Measurements from ENCODE around the gene GINS1. TPM values are rescaled to one million over a fixed set of nuclear protein-coding genes. Genes with fewer than 3 reads are reported as not detected.
"Not testable (repeated sequence)": the region's sequence is repeated elsewhere in the genome, so short reads cannot be mapped to it uniquely, and the experiment has no call there.

Gene GINS1
- total RNA-seq, 1 donor from 2014 or later: 5.4 TPM

DNA sequence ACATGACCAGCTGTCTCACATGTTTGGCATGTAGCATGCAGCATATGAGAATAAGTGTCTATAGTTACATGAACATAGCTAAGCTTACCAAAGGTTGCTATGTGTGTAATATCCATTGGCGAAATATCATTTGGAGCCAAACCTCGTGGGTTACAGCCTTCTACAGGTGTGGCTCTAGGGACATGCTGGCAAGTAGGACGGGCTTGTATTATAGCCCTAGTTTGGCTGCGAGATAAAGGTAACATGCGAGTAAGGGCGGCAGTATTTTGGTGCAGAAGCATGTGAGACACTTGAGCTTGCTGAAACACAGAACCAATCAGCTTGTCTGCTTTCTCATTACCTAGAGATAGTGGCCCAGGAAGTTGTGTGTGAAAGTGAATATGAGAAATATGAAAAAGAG lies 10.4 kb upstream of the GINS1 start:
- TF ChIP-seq, protein P1, sequence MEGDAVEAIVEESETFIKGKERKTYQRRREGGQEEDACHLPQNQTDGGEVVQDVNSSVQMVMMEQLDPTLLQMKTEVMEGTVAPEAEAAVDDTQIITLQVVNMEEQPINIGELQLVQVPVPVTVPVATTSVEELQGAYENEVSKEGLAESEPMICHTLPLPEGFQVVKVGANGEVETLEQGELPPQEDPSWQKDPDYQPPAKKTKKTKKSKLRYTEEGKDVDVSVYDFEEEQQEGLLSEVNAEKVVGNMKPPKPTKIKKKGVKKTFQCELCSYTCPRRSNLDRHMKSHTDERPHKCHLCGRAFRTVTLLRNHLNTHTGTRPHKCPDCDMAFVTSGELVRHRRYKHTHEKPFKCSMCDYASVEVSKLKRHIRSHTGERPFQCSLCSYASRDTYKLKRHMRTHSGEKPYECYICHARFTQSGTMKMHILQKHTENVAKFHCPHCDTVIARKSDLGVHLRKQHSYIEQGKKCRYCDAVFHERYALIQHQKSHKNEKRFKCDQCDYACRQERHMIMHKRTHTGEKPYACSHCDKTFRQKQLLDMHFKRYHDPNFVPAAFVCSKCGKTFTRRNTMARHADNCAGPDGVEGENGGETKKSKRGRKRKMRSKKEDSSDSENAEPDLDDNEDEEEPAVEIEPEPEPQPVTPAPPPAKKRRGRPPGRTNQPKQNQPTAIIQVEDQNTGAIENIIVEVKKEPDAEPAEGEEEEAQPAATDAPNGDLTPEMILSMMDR (IDR thresholded peaks at IDR 0.05): no peak
- ChIA-PET CTCF (interaction anchor here (0.9 to 3.4 kb wide), 3 partner anchors 79 to 103 kb away, joined by 3 to 57 read pairs (median 12); no protein-coding TSS in a partner anchor), POLR2A (no interaction called here)
- DNase-seq: no peak
- no peak overlapping the region for H3K4me3 Mint-ChIP-seq
- intact Hi-C loops (cut with micrococcal nuclease): no loop called here
- no peak for ATAC-seq (ENCODE audit: low read depth)
- H3K27me3 Mint-ChIP-seq: no peaks in the 10 kb centered on the region
- no peaks in the 10 kb centered on the region for H3K9me3 Mint-ChIP-seq
- H3K27ac Mint-ChIP-seq: no peak overlapping the region
- H3K4me1 Mint-ChIP-seq: peaks cover 5% of the 10 kb centered on the region
- no peaks in the 10 kb centered on the region for H3K36me3 Mint-ChIP-seq (ENCODE audit: low read depth)

DNA sequence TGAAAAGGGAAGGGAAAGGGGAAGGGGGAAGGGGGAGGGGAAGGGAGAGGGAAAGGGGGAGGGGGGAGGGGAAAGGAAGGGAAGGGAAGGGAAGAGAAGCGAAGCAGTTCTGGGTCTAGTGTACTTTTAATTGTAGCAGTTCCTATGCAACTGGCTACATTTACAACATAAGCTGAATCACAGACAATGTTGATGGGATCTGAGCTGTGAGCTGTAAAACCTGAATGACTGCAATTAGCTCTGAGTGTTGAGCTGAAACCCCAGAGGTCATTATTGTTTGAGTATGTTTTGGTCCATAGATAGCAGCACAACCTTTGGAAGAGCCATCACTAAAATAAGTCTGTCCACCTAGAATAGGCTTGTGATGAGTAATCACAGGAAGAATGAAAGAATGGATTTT lies 9.7 kb upstream of the GINS1 start:
- no peak for ATAC-seq (ENCODE audit: low read depth)
- POLR2A ChIA-PET: no interaction called here
- TF ChIP-seq, protein P1 (IDR thresholded peaks at IDR 0.05): no peak
- no peak for DNase-seq
- Mint-ChIP-seq H3K27me3 (no peaks in the 10 kb centered on the region), H3K4me3 (no peak overlapping the region), H3K36me3 (ENCODE audit: low read depth) (peaks cover 3% of the 10 kb centered on the region), H3K27ac (no peak overlapping the region), H3K9me3 (peaks cover 3% of the 10 kb centered on the region), H3K4me1 (peaks cover 5% of the 10 kb centered on the region)
- CTCF ChIA-PET: interaction anchor here (0.9 to 3.4 kb wide), 6 partner anchors 37 to 404 kb away, joined by 3 to 57 read pairs (median 6); no protein-coding TSS in a partner anchor
- intact Hi-C loops (cut with micrococcal nuclease): loop anchor here (2.0 kb wide), 3 partner anchors 79 to 333 kb away; no protein-coding TSS in a partner anchor

DNA sequence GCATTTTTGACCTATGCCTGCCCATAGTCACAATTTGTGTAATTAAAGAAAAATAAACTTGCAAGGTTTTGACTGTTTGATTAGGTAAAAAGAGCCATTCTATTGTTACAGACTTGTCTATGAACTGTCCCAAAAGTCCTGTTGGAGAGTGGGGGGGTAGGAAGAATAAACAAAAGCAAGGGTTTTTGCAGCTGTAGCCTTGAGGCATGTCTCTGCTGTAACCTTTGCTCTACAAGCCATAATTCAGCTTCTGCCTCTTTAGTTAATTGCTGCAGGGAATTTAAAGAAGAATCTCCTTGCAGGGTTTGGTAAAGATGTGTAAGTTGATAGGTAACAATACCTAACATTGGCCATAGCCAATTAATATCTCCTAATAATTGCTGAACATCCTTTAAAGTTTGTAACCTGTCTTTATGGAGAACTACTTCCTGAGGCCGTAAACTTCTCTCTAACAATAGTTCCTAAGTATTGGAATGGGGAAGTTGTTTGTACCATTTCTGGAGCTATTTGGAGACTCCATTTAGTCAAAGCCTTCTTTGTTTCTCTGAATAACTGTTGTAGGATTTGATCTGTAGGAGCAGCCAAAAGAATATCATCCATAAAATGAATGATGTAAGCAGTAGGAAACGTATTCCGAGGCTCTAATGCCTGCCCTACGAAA lies 9.0 kb upstream of the GINS1 start:
- Mint-ChIP-seq H3K9me3 (peaks cover 8% of the 10 kb centered on the region), H3K4me3 (no peak overlapping the region), H3K4me1 (peaks cover 5% of the 10 kb centered on the region), H3K27me3 (no peaks in the 10 kb centered on the region), H3K36me3 (ENCODE audit: low read depth) (peaks cover 3% of the 10 kb centered on the region), H3K27ac (no peak overlapping the region)
- DNase-seq: no peak
- ChIA-PET CTCF (interaction anchor here (1.0 to 3.4 kb wide), 18 partner anchors 10 to 405 kb away, joined by 3 to 57 read pairs (median 4); partner anchors contain the start of genes GINS1 and PYGB), POLR2A (interaction anchor here (0.7 to 1.5 kb wide), 3 partner anchors 81 to 103 kb away, joined by 3 to 4 read pairs (median 3); no protein-coding TSS in a partner anchor)
- no peak for ATAC-seq (ENCODE audit: low read depth)
- intact Hi-C loops (cut with micrococcal nuclease): loop anchor here (1.0 to 2.0 kb wide), 6 partner anchors 80 to 403 kb away; no protein-coding TSS in a partner anchor
- TF ChIP-seq, protein P1 (IDR thresholded peaks at IDR 0.05): no peak

DNA sequence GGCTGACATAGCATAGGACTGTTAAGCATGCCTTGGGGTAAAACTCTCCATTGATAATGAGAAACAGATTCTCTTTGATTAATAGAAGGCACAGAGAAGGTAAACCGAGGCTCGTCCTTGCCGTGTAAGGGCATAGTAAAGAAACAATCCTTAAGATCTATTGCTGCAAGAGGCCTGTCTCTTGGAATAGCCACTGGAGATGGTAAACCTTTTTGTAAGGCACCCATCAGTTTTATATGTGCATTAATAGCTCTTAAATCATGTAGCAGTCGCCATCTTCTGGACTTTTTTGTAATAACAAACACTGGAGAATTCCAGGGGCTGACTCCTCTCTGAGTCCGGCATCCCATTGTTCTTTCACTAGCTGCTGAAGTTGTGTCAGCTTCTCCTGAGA lies 8.4 kb upstream of the GINS1 start:
- no peaks in the 10 kb centered on the region for H3K27me3 Mint-ChIP-seq
- TF ChIP-seq, protein P1 (IDR thresholded peaks at IDR 0.05): no peak
- ChIA-PET CTCF (interaction anchor here (0.7 to 3.4 kb wide), 19 partner anchors 9 to 405 kb away, joined by 3 to 57 read pairs (median 4); partner anchors contain the start of genes GINS1 and PYGB), POLR2A (interaction anchor here (0.7 to 1.5 kb wide), 3 partner anchors 81 to 103 kb away, joined by 3 to 4 read pairs (median 3); no protein-coding TSS in a partner anchor)
- peaks cover 8% of the 10 kb centered on the region for H3K9me3 Mint-ChIP-seq
- DNase-seq (no peak), ATAC-seq (ENCODE audit: low read depth) (peak; percentile 75)
- no peak overlapping the region for H3K4me3 Mint-ChIP-seq
- no peak overlapping the region for H3K27ac Mint-ChIP-seq
- intact Hi-C loops (cut with micrococcal nuclease): loop anchor here (1.0 to 2.0 kb wide), 6 partner anchors 80 to 404 kb away; no protein-coding TSS in a partner anchor
- peaks cover 5% of the 10 kb centered on the region for H3K4me1 Mint-ChIP-seq
- peaks cover 3% of the 10 kb centered on the region for H3K36me3 Mint-ChIP-seq (ENCODE audit: low read depth)

DNA sequence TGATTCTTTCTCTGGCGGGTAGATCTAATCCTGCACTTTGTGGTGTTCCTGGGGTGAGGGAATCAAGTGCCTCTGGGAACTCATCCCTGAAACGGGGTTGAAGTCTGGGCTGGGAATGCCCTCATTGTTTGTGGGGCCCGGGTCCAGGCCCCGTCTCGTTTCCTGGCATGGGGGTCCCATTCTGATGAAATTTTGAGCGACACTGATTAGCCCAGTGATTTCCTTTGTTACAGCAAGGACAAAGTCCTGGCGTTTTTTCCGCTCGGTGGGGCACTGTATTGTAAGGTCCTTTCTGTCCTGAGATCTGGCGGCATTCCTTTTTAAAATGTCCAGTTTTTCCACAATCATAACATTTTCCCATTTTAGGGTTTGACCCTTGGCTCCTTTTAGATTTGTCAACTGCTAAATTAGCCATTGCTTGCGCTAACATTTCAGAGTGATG lies 7.2 kb upstream of the GINS1 start:
- DNase-seq; H3K4me3 Mint-ChIP-seq; ATAC-seq (ENCODE audit: low read depth); H3K9me3 Mint-ChIP-seq; H3K36me3 Mint-ChIP-seq (ENCODE audit: low read depth); H3K27me3 Mint-ChIP-seq; H3K27ac Mint-ChIP-seq; H3K4me1 Mint-ChIP-seq; POLR2A ChIA-PET; intact Hi-C loops (cut with micrococcal nuclease): not testable (repeated sequence)
- CTCF ChIA-PET: interaction anchor here (1.9 to 3.4 kb wide), 4 partner anchors 82 to 407 kb away, joined by 9 to 57 read pairs (median 11); no protein-coding TSS in a partner anchor
